Upper lobe of right lung (tissue), 1 donor: ENCODE data around the gene NCMAP. TPM values are rescaled to one million over a fixed set of nuclear protein-coding genes. Genes with fewer than 3 reads are reported as not detected.

Experiments
- ATAC-seq: fragments of 200-7000 bp; cut with Tn5 transposase; one replicate; pipeline ENCODE4 v1.9.1; 2020; ENCODE audit warnings: mild to moderate bottlenecking, moderate library complexity
- DNase-seq: peaks from one replicate; pipeline ENCODE4 v3.0.0-alpha.2; 2020
- H3K27ac ChIP-seq: fragments of 200-600 bp; one replicate; pipeline ENCODE4 v1.8.0; 2022
- H3K27me3 ChIP-seq: fragments of 200-600 bp; one replicate; pipeline ENCODE4 v1.8.0; 2022; ENCODE audit warnings: mild to moderate bottlenecking
- H3K36me3 ChIP-seq: fragments of 200-600 bp; one replicate; pipeline ENCODE4 v1.8.0; 2022
- H3K4me1 ChIP-seq: fragments of 200-600 bp; one replicate; pipeline ENCODE4 v1.8.0; 2022
- H3K4me3 ChIP-seq: fragments of 200-600 bp; one replicate; pipeline ENCODE4 v1.8.0; 2022; ENCODE audit warnings: mild to moderate bottlenecking
- H3K9me3 ChIP-seq: fragments of 200-600 bp; one replicate; pipeline ENCODE4 v1.8.0; 2022
- intact Hi-C: fragments of 100-400 bp; cut with DNase I; formaldehyde crosslinking; loops from one replicate; pipeline ENCODE4 v1.11.0; 2022
- total RNA-seq: library from RNA; stranded (reverse); fragmentation: NEBNext Ultra II Directional; extraction: Animal tissue kit (Norgen Biotek cat#: 25700); gene quantifications from one replicate; pipeline ENCODE4 v1.2.1, GENCODE V29; 2021
- TF ChIP-seq, protein P1 (sequence below): fragments of 200-600 bp; IDR thresholded peaks from one replicate; pipeline ENCODE4 v1.8.0; 2022; ENCODE audit warnings: antibody characterized with exemption
- donor health status: DM: no; HTN: yes; CAD: no; lungs with severe emphysema.

NCMAP gene
- total RNA-seq, 1 donor from 2014 or later, result 10.7 TPM

DNA sequence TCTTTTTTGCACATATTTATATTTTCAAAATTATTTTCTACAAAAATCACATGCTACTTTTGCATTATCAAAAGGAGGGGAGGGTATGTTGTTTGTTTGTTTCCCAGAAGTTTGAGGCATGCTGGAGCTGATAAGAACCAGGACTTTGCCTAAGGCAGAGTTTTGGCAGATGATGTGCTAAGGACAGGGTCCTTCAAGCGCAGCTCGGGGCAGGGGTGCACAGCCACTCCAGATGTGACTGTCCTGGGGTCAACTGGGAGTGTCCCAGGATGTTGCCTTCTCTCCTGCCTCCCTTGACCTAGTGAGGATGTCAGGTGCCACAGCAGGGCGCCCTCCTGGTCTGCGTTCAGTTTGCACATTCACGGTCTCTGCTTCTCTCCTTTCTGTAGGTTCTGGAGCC, 44.7 kb downstream of the NCMAP start:
- ATAC-seq (no peak), DNase-seq (no peak)
- no peak overlapping the region for H3K4me3 ChIP-seq
- H3K4me1 ChIP-seq, result no peaks in the 10 kb centered on the region
- H3K27ac ChIP-seq, result no peak overlapping the region
- intact Hi-C loops, result no loop called here
- H3K9me3 ChIP-seq, result no peaks in the 10 kb centered on the region
- peaks cover 6% of the 10 kb centered on the region for H3K27me3 ChIP-seq
- TF ChIP-seq, protein P1, sequence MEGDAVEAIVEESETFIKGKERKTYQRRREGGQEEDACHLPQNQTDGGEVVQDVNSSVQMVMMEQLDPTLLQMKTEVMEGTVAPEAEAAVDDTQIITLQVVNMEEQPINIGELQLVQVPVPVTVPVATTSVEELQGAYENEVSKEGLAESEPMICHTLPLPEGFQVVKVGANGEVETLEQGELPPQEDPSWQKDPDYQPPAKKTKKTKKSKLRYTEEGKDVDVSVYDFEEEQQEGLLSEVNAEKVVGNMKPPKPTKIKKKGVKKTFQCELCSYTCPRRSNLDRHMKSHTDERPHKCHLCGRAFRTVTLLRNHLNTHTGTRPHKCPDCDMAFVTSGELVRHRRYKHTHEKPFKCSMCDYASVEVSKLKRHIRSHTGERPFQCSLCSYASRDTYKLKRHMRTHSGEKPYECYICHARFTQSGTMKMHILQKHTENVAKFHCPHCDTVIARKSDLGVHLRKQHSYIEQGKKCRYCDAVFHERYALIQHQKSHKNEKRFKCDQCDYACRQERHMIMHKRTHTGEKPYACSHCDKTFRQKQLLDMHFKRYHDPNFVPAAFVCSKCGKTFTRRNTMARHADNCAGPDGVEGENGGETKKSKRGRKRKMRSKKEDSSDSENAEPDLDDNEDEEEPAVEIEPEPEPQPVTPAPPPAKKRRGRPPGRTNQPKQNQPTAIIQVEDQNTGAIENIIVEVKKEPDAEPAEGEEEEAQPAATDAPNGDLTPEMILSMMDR, result no peak
- no peaks in the 10 kb centered on the region for H3K36me3 ChIP-seq

DNA sequence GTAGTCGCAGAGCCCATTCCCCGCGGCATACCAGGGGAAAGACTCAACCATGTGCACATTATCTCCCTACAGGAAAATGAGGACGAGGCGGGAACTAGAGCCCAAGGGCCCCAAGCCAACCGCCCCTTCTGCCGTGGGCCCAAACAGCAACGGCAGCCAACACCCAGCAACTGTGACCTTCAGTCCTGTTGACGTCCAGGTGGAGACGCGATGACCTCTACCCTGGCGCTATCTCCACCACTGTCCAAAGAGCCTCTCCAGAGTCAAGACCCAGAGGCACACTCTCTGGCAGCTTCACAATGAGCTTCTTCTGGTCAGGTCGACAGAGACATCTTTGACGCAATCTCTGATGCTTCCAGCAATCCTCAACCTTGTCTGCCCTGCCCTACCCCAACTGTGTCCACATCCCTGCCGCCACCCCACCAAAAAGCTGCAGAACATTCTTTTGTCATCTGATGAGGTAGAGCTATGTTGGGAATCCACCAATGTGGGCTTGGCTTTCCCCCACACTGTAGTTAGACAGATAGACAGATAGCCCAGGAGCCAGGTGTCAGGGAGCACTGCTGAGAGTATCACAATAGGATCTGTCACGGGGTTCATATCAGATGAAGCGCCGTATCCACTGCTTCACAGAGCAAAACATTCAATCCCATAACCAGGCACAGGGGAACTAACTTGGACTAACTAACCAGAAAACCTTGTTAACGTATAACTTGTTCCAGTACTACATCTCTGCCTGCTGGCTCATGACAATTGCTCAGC, 49.8 kb downstream of the NCMAP start:
- DNase-seq, result no peak
- Histone ChIP-seq H3K9me3 (no peaks in the 10 kb centered on the region), H3K27me3 (no peaks in the 10 kb centered on the region), H3K27ac (no peak overlapping the region), H3K4me1 (no peaks in the 10 kb centered on the region), H3K4me3 (no peak overlapping the region), H3K36me3 (no peaks in the 10 kb centered on the region)
- ATAC-seq, result no peak
- intact Hi-C loops, result no loop called here
- TF ChIP-seq, protein P1, result no peak

DNA sequence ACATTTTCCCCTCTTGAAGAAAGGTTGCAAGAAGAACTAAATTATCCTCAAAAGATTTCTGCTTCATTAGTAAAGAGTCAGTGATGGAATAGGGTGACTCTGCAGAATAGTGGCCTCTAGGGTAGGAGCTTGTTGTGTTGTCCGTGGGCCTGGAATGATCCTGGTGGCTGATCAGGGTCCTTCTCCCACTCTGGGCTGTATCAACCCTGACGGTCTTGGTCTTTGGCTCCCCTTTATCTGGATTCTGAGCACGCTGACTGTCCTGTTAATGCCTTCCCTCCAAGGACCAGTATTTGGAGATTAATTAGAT, 50.4 kb downstream of the NCMAP start:
- ATAC-seq, result no peak
- H3K27me3 ChIP-seq, result no peaks in the 10 kb centered on the region
- no peaks in the 10 kb centered on the region for H3K36me3 ChIP-seq
- intact Hi-C loops, result no loop called here
- H3K9me3 ChIP-seq, result no peaks in the 10 kb centered on the region
- H3K4me1 ChIP-seq, result no peaks in the 10 kb centered on the region
- H3K4me3 ChIP-seq, result no peak overlapping the region
- DNase-seq, result no peak
- TF ChIP-seq, protein P1, result no peak
- H3K27ac ChIP-seq, result no peak overlapping the region

DNA sequence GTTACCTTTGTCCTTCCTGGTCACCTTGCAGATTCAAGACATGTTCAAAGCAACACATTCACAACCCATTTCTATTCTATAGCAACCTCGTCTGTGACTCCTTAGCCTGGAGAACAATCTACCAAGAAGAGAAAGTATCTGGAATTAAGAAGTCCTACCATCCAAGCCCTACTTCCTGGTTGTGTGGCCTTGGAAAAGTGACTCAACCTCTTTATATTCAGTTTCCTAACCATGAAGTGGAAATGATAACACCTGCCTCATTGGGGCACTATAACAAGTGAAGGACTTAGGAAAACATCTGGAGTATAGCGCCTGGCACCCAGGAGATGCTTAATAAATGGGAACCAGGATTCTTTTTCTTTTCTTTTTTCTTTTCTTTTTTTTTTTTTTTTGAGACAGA, 50.7 kb downstream of the NCMAP start:
- Histone ChIP-seq H3K27me3 (no peaks in the 10 kb centered on the region), H3K4me1 (no peaks in the 10 kb centered on the region), H3K9me3 (no peaks in the 10 kb centered on the region), H3K4me3 (no peak overlapping the region), H3K27ac (no peak overlapping the region), H3K36me3 (no peaks in the 10 kb centered on the region)
- intact Hi-C loops, result no loop called here
- TF ChIP-seq, protein P1, result no peak
- DNase-seq, result no peak
- ATAC-seq, result no peak

DNA sequence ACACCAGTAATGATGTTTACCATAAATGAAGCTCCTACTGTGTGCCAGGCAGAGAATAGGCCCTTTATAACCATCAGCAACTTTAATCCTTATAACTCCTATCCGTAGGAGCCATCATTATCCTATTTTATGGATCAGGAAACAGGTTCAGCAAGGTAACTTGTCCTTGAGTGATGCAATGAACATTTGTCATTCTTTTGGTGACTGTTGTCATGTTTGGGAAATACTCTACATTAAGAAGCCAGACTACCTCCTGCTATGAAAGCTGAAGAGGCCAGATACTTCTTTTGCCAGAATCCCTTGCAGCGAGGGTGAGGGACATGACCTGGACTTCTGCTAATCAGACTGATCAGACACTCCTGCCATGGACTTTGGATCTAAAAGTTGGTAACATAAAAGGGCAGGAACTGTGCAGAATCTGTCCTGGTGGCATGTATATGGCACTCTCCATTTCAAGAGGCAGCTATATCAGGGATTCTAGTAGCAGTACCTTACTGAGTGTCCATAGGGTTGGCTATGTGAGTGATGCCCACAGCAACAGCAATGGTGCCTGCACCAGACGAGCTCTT, 54.1 kb downstream of the NCMAP start:
- no peaks in the 10 kb centered on the region for H3K27me3 ChIP-seq
- no peak for ATAC-seq
- H3K36me3 ChIP-seq, result no peaks in the 10 kb centered on the region
- intact Hi-C loops, result no loop called here
- no peak for DNase-seq
- H3K9me3 ChIP-seq, result no peaks in the 10 kb centered on the region
- H3K27ac ChIP-seq, result no peak overlapping the region
- TF ChIP-seq, protein P1, result no peak
- H3K4me3 ChIP-seq, result no peak overlapping the region
- H3K4me1 ChIP-seq, result no peaks in the 10 kb centered on the region
